22Rv1 (cell line): ENCODE results near the gene PRELID2.

Source experiments
- CTCF ChIP-seq: fragments of 450-650 bp; IDR thresholded peaks from 2 replicates; pipeline ENCODE4 v1.5.1; 2017; ENCODE audit warnings: mild to moderate bottlenecking
- ZFX ChIP-seq: fragments of 450-650 bp; IDR thresholded peaks from 2 replicates; pipeline ENCODE4 v1.6.1; 2017; ENCODE audit warnings: antibody characterized with exemption, borderline replicate concordance

GRCh38 chr5:145855763-145856267, 20.7 kb upstream of the PRELID2 start:
- no peak for TF ChIP-seq CTCF
- TF ChIP-seq ZFX, result no peak
